Activated CD4-positive, alpha-beta T cell treated with anti-CD3 and anti-CD28 coated beads for 24 hours (primary cell): Measurements from ENCODE around the gene DCAF5.

Experiments used
- DNase-seq, 2 donors: peaks; one replicate each; pipeline ENCODE4 v3.0.0-alpha.2; 2020; ENCODE audit warnings: low read depth in 2 of 2

DCAF5 gene

DNA sequence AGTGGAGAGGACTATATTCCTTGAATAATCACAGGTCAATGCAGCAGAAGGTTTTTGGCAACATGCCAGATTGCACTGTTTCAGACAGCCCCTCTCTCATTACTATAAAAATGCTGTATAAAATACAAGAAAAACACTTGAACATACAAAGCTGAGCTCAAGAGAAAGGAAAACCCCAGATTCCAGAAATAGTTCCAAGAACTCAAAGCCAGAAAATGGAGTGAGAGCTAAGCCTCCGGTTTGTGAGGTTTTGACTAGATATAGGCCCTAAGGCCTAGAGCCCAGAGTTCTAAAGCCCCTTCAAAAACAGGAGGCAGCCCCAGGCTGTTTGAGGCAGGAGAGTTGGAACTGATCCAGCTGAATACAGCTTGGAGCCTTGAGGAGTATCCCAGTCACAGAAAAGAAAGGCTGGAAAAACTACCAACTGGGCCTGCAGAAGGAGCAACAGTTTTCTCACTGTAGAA is 144.5 kb downstream of the DCAF5 start:
- DNase-seq = no peak

DNA sequence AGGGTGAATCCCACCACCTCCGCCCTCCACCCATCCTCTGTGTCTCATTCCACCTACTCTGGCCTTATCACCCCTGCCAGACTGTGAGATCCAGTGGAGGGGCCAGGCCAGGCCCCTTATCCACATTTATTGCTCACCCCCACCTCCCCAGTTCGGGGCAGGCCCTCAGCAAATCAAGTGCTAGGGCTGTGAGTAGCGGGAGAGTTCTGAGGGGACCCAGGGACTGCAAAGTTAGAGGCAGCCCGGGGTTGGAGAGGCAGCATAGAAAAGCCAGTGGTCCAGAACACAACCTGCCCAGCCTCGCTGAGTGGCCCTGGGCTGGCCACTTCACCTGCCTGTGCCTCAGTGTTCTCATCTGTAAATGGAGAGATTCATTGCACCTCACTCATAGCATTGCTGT is 146.6 kb downstream of the DCAF5 start:
- DNase-seq = no peak

DNA sequence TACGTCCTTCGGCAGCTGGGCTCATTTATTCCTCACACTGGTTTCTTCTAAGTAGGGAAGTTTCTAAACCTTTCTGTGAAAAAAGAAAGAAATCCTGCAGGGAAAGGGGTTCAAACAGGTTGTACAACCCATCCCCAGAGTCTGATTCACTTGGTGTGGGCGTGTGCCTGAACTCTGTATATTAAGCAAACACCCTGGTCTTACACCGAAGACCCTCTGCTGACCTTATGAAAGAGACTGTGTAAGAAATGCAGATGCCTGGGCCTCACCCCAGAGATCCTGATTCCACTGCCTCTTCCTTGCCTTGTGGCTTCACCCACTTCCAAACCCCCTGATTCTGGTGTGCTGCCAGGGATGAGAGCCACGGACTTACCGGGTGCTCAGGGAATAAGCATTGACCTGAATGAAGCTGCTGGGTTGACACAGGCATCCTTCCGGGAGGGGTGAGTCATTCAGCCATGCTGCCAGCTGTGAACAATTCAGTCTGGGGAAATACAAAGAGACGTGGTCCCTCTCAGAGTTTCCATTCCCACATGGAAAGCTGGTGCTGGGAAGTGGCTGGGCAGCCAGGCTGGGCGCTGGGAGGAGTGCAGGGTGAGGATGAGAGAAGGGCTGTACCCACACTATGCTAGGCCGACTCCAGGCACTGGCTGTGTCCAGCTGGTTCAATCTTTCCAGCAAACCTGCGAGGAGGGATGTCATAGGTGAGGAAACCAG is 147.3 kb downstream of the DCAF5 start:
- no peak for DNase-seq

DNA sequence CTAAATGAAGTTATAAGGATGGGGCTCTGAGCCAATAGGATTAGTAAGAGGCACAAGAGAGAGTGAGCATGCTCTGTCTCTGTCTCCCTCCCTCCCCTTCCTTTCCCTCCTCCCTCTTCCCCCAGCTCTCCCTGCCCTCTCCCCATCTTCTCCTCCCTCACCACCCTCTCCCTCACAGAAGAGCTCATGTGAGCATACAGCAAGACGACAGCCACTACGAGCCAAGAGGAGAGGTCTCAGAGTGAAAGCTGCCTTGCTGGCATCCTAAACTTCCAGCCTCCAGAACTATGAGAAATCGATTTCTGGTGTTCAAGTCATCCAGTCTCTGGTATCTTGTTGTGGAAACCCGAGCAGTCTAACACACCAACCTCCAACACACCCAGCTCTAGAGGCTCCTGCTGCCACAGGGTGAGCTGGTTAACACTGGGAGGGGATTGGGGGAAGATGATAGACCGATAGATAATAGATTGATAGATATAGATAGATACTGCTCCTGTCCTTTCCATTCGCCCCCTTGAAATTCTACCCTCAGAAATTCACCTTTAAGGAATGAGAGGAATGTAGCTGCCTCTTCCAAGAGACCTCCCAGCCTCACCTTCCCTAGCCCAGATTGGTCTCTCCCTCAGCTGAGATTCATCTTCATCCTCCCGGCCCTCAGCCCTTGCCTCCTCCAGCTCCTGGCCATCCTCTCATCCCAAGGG is 148.0 kb downstream of the DCAF5 start:
- no peak for DNase-seq

DNA sequence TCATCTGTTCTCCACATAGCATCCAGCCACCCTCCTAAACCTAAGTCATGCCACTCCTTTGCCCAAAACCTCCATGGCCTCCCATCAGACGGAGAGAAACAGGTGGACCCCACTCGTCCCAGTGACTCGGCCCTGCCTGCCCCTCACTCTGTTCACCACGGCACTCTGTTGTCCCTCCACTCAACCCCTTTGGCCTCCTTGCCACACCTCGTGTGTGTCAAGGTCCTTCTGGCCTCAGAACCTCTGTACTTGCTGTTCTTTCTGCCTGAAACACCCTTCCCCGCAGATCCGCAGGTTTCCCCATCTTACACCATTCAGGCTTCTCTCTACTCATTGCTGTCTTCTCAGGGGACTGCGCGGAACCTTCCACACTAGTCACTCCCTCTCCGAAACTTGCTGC is 149.3 kb downstream of the DCAF5 start:
- no peak for DNase-seq

DNA sequence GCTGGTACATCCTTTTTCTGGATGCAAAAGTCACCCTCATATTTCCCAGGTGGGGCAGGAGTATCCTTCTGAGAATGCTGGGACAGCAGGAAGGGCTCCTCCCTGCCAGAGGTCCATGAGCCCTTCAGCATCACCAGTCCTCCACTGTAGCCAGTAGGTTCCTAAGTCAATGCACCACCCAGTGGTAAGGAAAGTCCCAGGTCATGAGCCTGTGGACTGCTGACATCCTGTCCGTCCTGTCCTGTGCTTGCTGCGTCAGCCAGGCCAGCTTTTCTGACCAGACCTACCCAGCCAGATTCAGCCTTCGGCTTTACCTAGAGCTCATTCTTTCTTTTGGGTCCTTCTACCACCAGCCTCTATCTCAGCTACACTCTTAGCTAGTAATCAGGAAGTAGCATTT is 150.8 kb downstream of the DCAF5 start:
- no peak for DNase-seq

DNA sequence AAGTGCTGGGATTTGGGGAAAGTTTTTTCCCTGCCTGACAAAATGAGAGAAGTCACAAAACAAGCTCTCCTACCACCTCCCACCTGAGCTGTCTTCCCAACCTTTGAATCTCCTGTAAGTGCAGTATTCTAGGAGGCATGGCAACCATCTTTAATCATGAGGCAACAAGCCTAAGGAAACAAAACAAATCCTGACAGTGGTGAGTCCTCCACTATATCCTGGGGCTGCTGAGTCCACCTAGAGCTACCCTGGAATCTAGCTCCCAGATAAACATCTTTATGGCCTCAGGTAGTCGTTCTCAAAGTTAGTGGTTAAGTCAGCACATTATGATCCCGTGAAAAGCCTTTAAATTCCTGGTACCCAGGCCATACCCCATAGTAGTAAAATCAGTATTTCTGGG is 151.5 kb downstream of the DCAF5 start:
- DNase-seq = no peak
